Measurements from ENCODE around the gene HSPA9. TPM values are rescaled to one million over a fixed set of nuclear protein-coding genes. Genes with fewer than 3 reads are reported as not detected.

The HSPA9 gene
- total and polyA plus RNA-seq, 10 of the 15 experiments (the other 5 are each of a cell fraction or from before 2014, with no cell fraction given) = 145 to 455 (median 343) TPM

- H3K9me3 ChIP-seq (replicated peaks; ENCODE audit: control insufficient read depth, insufficient read depth, low read length) = no peaks in the 10 kb centered on the region
- ChIA-PET RAD21 (ENCODE audit: unreplicated experiment) (interaction anchor here (0.6 kb wide), 1 partner anchor 123 kb away, joined by 3 read pairs; no protein-coding TSS in a partner anchor), CTCF (interaction anchor here (0.6 to 1.1 kb wide), 2 partner anchors 11 to 20 kb away, joined by 3 read pairs; no protein-coding TSS in a partner anchor), SMC1A (ENCODE audit: uncharacterized antibody, unreplicated experiment) (interaction anchor here (1.1 kb wide), 1 partner anchor 17 kb away, joined by 4 read pairs; no protein-coding TSS in a partner anchor), POLR2A (no interaction called here)
- no peak overlapping the region for H3K27ac ChIP-seq (ENCODE audit: control insufficient read depth, insufficient read depth)
- H4K20me1 ChIP-seq (ENCODE audit: control insufficient read depth, insufficient read depth) = no peaks in the 10 kb centered on the region
- DNase-seq (ENCODE audit: low read depth, low spot score) (no peak), FAIRE-seq (no peak), ATAC-seq (no peak)
- no peaks in the 10 kb centered on the region for H3K27me3 ChIP-seq (replicated peaks in 1 of 2; ENCODE audit: control insufficient read depth in 2 of 2, insufficient read depth in 2 of 2, low read length in 1 of 2)
- intact Hi-C loops (cut with micrococcal nuclease; ENCODE audit: unreplicated experiment) = no loop called here
- TF ChIP-seq ZNF24 (IDR thresholded peaks at IDR 0.05) = no peak
- no peak for TF ChIP-seq SP1 (IDR thresholded peaks at IDR 0.05; ENCODE audit: low read depth, low read length)
- no peak for TF ChIP-seq ESRRA (IDR thresholded peaks at IDR 0.05; ENCODE audit: low read length)
- TF ChIP-seq CEBPZ (IDR thresholded peaks at IDR 0.05; ENCODE audit: low read depth, low read length) = no peak
- TF ChIP-seq SUPT20H (IDR thresholded peaks at IDR 0.05; ENCODE audit: borderline replicate concordance, control insufficient read depth, low read depth, low read length) = no peak
- no peak for TF ChIP-seq EP300 (IDR thresholded peaks at IDR 0.05; ENCODE audit: borderline replicate concordance in 1 of 2, control insufficient read depth in 1 of 2, low read depth in 2 of 2, low read length in 2 of 2)
- no peak for TF ChIP-seq ZBTB33 (IDR thresholded peaks at IDR 0.05)
- no peak for TF ChIP-seq IRF5 (IDR thresholded peaks at IDR 0.05; ENCODE audit: borderline replicate concordance)
- no peak for TF ChIP-seq MYB (IDR thresholded peaks at IDR 0.05; ENCODE audit: borderline replicate concordance, low read depth, low read length)
- TF ChIP-seq RB1 (IDR thresholded peaks at IDR 0.05; ENCODE audit: borderline replicate concordance) = no peak
- WGBS (ENCODE audit: insufficient coverage, insufficient replicate concordance, low lambda C conversion rate, missing lambda C conversion rate) = 38% methylated on average over 4 of the region's 4 CpGs
- H3K4me3 ChIP-seq = no peak overlapping the region
- in situ Hi-C loops (cut with MboI) = no loop called here
- no peaks in the 10 kb centered on the region for H3K36me3 ChIP-seq (ENCODE audit: control insufficient read depth in 2 of 2, insufficient read depth in 2 of 2, low read length in 1 of 2)
- no TSS peak for BruUV-seq (replicated peaks)
- no peaks in the 10 kb centered on the region for H3K4me1 ChIP-seq (ENCODE audit: control insufficient read depth, insufficient read depth, low read length)
- H3K79me2 ChIP-seq (ENCODE audit: control insufficient read depth, insufficient read depth, low read length) = no peaks in the 10 kb centered on the region
- no peak overlapping the region for H3K9ac ChIP-seq (ENCODE audit: control insufficient read depth, insufficient read depth, low read length)
- H2AFZ ChIP-seq (ENCODE audit: control insufficient read depth, low read depth, low read length) = no peak overlapping the region
- no peak overlapping the region for H3K4me2 ChIP-seq (ENCODE audit: control insufficient read depth, insufficient read depth)
Observed at GRCh38 chr5:138623053-138623452, 47.9 kb upstream of the HSPA9 start.
